Activated CD8-positive, alpha-beta memory T cell treated with anti-CD3 and anti-CD28 coated beads for 4 hours (primary cell): ENCODE results near the gene HTT.

Source experiments
- DNase-seq, 2 donors: peaks; one replicate each; pipeline ENCODE4 v3.0.0-alpha.2; 2020; ENCODE audit warnings: low read depth in 2 of 2

HTT gene

GRCh38 chr4:3074078-3074845 is at the start of gene HTT, which contains the start of gene HTT-AS:
HTT (plus strand) TSS chr4:3074681; CDS start chr4:3074826, 145 bp downstream.
HTT-AS (minus strand) TSS chr4:3074538.
- peak; percentile 92 to 94 for DNase-seq

DNA sequence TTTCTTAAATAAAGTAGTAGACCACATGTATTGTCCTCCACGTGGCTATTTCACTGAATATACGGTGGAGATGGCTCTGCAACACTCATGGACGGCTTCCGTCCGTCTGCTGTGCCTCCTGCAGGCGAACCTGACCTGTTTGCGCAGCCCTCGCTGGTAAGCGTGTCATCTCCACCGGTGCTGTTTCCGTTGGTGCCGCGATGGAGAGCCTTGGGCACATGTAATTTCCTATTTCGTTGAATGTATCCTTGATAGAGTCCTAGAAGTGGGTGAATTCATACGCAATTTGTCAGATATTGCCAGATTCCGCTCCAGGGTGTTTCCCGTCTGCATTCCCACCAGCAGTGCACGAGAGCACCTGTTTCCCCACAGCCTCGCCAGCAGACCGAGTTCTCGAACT is 48.6 kb upstream of the HTT start:
- DNase-seq = no peak

- no peak for DNase-seq
Measured at GRCh38 chr4:3026540-3026939, 47.9 kb upstream of the HTT start.

DNA sequence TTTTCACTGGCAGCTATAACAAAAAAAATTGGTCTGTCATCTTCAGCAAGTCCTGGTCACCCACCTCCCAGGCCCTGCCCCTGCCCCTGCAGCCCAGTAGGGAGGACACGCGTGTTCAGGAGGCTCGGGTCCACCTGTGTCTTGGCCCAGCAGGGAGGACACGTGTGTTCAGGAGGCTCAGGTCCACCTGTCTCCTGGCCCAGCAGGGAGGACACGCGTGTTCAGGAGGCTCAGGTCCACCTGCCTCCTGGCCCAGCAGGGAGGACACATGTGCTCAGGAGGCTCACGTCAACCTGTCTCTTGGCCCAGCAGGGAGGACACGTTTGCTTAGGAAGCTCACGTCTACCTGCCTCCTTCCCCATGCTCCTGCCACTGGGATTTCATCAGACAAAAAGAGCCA is 45.0 kb upstream of the HTT start:
- no peak for DNase-seq

DNA sequence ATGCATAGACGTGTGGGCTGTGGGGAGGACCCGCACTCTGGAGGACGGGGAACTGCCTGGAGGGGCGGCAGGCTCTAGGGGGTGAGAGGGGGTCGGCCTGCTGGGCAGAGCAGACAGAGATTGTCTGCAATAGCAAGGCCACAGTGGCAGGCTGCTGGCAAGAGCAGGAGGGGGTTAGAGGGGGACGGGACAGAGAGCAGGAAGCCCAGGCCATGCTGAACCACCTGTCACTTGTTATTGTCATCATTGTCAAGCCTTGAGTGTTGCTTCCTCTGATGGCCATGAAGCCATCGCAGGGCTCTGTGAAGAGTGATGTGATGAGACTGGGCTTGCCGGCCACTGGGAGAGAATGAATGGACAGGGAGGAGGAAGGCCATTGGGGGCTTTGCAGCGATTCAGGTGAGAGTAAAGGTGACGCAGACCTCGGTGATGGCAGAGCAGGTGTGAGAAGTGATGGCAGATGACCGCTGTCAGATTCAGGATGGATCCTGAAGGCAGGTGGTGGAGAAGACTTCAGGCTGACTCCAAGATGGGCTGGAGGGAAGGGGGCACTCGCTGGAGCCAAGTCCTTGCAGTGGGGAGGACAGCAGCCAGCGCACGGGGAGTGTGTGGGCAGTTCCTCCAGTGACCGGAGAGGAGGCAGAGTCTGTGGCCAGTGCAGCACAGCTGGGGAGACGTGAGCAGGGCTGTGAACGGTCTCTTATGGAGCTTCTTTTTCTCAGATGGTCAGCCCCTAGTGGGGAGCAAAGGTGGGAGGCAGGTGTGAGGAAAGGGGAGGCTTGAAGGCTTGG is 43.7 kb upstream of the HTT start:
- DNase-seq = no peak

DNA sequence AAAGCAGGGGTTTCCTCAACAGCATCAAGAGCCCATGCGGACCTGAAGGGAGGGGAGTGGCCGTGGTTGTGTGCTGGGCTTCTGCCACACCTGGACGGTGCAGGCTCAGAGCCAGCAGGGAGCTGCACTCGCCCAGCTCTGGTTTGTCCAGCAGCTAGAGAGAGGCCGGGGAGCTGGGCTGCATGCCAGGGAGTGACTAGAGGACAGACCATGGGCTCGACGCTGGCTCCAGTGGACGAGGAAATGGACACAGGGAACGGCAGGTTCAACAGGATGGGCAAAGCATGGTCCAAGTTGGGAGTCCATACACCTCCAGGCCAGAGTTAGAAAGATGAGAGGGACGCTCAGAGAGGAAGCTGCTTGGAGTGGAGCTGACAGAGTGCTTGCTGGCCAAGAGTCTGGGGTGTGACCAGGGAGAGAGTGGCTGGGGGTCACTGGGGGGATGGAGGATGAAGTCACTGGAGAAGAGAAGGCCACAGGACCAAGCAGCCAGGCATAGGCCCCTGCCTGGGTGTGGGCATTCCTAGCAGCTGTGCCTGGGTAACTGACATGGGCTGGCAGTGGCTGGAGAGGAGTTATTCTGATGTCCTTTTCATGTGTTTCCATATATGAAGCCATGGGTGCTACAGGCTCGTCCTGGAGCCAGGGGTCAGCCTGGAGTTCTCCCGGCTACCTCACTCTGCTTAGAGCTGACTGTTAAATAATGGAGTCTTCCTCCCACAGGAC is 43.0 kb upstream of the HTT start:
- no peak for DNase-seq

- no peak for DNase-seq
Measured at GRCh38 chr4:3034231-3034630, 40.2 kb upstream of the HTT start.

DNA sequence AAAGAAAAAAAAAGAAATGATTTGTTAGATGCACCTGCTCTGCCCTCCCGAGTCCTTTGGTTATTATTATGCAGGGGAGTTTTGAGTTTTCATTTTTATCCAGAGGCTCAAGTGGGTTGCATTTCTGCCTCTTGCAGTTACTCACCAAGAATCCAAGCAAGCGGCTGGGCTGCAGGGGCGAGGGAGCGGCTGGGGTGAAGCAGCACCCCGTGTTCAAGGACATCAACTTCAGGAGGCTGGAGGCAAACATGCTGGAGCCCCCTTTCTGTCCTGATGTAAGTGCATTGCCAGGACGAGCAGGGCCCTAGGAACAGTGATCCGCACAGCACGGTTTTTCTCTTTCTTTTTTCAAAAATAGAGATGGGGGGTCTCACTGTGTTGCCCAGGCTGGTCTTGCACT is 39.2 kb upstream of the HTT start:
- no peak for DNase-seq

DNA sequence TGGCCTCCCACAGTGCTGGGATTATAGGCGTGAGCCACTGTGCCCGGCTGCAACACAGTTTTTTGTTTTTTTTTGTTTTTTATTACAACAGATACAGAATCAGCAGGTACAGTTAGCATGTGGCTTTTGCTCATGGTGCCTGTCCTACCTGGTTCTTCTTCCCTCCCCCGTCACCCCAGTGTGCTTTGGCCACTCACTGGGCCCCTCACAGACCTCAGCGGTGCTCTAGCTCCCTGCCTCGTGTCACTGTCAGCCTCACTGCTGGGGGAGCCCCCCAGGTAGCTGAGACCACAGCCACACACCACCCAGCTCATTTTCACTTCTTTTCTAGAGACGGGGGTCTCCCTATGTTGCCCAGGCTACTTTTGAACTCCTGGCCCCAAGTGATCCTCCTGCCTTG is 38.8 kb upstream of the HTT start:
- no peak for DNase-seq

DNA sequence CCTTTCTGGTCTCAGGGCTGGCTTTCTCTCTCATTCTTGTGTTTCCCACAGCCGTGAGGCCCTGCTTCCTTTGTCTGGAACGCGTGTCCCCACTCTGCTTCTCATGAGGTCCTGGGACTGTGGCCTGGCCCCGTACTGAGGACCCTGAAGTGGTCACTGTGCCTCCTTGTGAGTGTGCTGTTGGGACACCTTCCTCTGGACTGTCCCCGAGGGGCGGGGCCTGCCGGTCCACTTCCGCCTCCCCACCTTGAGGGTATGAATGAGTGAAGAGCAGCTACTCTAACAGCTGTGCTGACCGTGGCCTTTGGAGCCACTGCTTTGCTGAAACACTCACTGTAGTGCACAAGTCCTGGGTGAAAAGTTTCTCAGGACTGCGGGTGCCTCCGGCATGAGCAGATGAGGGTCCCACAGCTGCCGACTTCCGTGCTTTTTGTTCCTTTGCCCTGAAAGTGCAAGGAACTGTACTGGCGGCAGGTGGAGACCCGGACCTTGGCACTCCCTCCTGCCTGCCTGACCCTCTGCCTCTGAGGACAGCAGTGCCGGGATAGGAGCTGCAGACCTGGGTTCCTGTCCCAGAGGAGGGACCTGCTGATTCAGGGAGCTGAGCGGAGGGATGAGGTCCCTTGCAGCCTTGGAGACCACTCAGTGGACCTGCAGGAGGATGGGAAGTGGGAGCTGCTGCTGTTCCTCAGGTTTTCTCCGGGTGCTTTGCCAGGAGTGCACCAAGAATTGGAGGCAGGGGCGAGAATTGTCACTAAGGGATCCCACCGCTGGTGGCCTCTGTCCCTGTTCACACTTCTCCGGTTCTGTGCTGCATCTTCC is 38.1 kb upstream of the HTT start:
- no peak for DNase-seq

DNA sequence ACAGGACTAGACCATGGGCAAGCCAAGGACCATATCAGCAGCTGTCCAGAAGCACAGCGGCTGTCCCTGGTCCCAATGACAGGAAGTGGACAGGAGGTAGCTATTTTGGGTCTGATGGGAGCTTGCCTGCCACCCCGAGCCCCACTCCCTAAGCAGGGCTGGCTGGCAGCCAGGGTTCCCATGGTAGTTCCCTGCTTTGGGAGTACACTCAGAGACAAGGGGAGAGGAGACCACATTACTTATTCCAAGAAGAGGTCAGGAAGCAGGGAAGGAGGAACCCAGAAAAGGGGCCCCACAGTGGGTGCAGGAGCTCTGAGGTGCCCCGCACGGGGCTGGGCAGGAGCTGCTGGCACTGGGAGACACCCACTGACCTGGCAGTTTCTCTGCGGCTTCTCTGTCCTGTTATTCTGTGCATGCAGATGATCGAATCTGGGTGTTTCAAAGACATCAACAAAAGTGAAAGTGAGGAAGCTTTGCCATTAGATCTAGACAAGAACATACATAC is 36.5 kb upstream of the HTT start:
- DNase-seq = no peak

GRCh38 chr4:3039706-3040366 is 34.6 kb upstream of the HTT start:
- no peak for DNase-seq

- DNase-seq = no peak
Measured at GRCh38 chr4:3040452-3041191, 33.9 kb upstream of the HTT start.

DNA sequence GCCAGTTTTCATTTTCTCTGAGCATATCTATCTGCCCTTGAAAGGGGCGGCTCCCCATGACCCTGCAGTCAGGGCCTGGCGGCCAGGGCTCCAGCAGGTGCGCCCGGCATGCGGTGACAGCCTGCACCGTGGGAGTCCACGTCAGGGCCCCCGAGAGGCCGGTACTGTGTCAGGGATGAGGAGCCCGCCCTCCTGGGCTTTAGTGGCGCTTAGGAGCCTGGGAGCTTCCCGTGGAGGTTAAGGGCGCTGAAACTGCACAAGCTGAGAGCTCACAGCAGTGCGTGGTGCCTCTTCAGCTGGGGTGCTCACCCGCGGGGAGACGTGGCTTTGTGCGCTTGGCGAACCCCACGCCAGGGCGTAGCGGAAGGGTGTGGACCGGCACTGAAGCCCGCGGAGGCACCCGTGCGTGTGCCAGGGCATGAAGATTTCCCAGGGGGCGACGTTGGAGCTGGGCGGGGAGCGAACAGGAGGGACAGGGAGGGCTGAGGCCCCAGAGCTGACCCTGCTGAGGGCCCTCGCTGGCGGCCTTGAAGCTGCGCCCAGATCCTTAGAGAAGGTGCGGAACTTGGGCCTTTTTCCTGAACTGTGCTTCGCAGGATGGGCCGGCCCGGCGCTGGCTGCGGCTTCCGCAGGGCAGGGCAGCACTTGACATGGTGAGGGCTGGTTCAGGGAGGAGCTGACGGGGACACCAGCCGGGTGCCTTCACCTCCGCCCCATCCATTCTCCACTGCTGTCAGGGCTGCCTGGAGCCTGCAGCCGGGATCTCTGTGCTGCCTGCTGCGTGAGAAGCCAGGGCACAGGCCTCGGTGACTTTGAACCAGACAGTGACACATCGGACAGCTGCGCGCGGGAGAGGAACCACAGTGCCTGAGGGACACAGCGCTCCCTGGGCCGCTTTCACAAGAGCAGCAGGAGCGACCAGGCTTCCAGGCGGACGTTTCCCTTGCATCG is 33.0 kb upstream of the HTT start:
- DNase-seq = no peak

- DNase-seq = no peak
Measured at GRCh38 chr4:3042226-3042625, 32.3 kb upstream of the HTT start.

DNA sequence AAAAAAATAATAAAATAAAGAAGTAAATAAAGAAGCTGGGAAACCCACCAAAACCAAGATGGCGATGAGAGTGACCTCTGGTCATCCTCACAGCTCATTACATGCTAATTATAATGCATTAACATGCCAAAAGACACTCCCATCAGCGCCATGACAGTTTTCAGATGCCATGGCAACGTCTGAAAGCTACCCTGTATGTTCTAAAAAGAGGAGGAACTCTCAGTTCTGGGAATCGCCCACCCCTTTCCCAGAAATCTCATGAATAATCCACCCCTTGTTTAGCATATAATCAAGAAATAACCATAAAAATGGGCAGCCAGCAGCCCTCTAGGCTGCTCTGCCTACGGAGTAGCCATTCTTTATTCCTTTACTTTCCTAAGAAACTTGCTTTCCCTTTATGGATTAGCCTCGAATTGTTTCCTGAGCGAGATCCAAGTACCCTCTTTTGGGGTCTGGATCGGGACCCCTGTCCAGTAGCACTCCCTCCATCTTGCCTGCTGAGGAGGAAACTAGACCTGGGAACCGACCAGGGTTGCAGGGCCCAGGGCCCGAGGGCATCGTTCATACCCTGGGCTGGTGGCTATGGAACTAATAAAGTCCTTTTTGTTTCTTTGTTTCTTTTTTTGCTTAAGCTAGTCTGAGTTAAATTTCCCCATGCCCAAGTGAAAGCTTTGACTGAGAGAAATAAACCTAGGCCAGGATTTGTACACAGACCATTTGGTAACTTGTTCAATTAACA is 31.0 kb upstream of the HTT start:
- DNase-seq = no peak

- DNase-seq = peak; percentile 54 to 65
Measured at GRCh38 chr4:3044870-3045819, 29.3 kb upstream of the HTT start.
